HCT116 (cell line): ENCODE results near the gene CARD6. TPM values are rescaled to one million over a fixed set of nuclear protein-coding genes. Genes with fewer than 3 reads are reported as not detected.

Experiments
- ATAC-seq: fragments of 200-7000 bp; cut with Tn5 transposase; 2 replicates; pipeline ENCODE4 v1.9.1; 2020; ENCODE audit warnings: mild to moderate bottlenecking, moderate library complexity
- BruUV-seq: library from RNA; stranded (reverse); fragments of 400-500 nt; replicated peaks from 2 replicates; lab custom pipeline; 2021; lab: Mats Ljungman, UMichigan
- CTCF ChIA-PET: fragments of 300-600 bp; sonication (Branson Sonifier 250); formaldehyde crosslinking; loops from one replicate; lab custom pipeline; 2021; ENCODE audit warnings: antibody characterized with exemption; lab: Charles Lee
- POLR2A ChIA-PET: fragments of 300-600, 350-600 bp; sonication (Branson Sonifier 250); formaldehyde crosslinking; loops from one replicate; lab custom pipeline; 2021; ENCODE audit warnings: antibody characterized with exemption; lab: Charles Lee
- RAD21 ChIA-PET, 2 experiments: fragments of 300-600 bp; sonication (Branson Sonifier 250); formaldehyde crosslinking; loops; one replicate each; lab custom pipeline; 2023; ENCODE audit warnings: low total read pairs in 2 of 2; ENCODE audit not compliant: uncharacterized antibody in 2 of 2, unreplicated experiment in 2 of 2, low non-redundant PET in 1 of 2; lab: Charles Lee
- DNase-seq: peaks from one replicate; pipeline ENCODE4 v3.0.0-alpha.2; 2010; ENCODE audit warnings: low read depth, low spot score
- H2AFZ ChIP-seq: fragments of 200-600 bp; shearing (Covaris generic), sonication (generic); 2 replicates; pipeline ENCODE4 v1.6.1; 2017; ENCODE audit warnings: low read depth, mixed run types, mixed read lengths, antibody characterized with exemption, low read length; ENCODE audit not compliant: poor library complexity, severe bottlenecking
- H3K27ac ChIP-seq: 2 replicates; pipeline ENCODE4 v1.5.1; 2012; ENCODE audit warnings: low read depth, low read length
- H3K27me3 ChIP-seq: fragments of 200-600 bp; sonication (generic); 2 replicates; pipeline ENCODE4 v1.6.1; 2016; ENCODE audit warnings: mixed run types, low read length, mixed read lengths; ENCODE audit not compliant: insufficient read depth
- H3K36me3 ChIP-seq, 2 experiments: fragments of 200-500 bp in 1 of 2; fragments of 200-600 bp in 1 of 2; sonication (Bioruptor generic) in 1 of 2; sonication (generic) in 1 of 2; 2 replicates each; pipeline versions ENCODE4 v1.5.1 to v1.6.1; 2014 to 2016; ENCODE audit warnings: low read length in 2 of 2, inconsistent platforms in 1 of 2, mixed read lengths in 1 of 2, mixed run types in 1 of 2; ENCODE audit not compliant: insufficient read depth in 2 of 2, control insufficient read depth in 1 of 2
- H3K4me1 ChIP-seq, 2 experiments: fragments of 200-600 bp in 1 of 2; sonication (generic) in 1 of 2; 2 replicates each; pipeline versions ENCODE4 v1.5.1 to v1.6.1; 2012 to 2017; ENCODE audit warnings: low read length in 2 of 2, inconsistent platforms in 1 of 2, mild to moderate bottlenecking in 1 of 2, mixed read lengths in 1 of 2, mixed run types in 1 of 2, moderate library complexity in 1 of 2; ENCODE audit not compliant: insufficient read depth in 2 of 2, control insufficient read depth in 1 of 2
- H3K4me2 ChIP-seq: fragments of 200-600 bp; sonication (generic); 2 replicates; pipeline ENCODE4 v1.6.1; 2017; ENCODE audit warnings: mixed run types, low read length, mixed read lengths
- H3K4me3 ChIP-seq, 2 experiments: fragments of 200-600 bp in 1 of 2; sonication (generic) in 1 of 2; replicated peaks in 1 of 2; 2 replicates each; pipeline ENCODE4 v1.5.1; 2011 to 2016; ENCODE audit warnings: low read length in 2 of 2, control low read depth in 1 of 2, low read depth in 1 of 2, mild to moderate bottlenecking in 1 of 2, mixed read lengths in 1 of 2, mixed run types in 1 of 2
- H3K79me2 ChIP-seq: fragments of 200-600 bp; sonication (generic); 2 replicates; pipeline ENCODE4 v1.6.1; 2017; ENCODE audit warnings: mild to moderate bottlenecking, mixed run types, low read length, moderate library complexity, mixed read lengths; ENCODE audit not compliant: insufficient read depth
- H3K9ac ChIP-seq: fragments of 200-600 bp; sonication (generic); 2 replicates; pipeline ENCODE4 v1.6.1; 2016; ENCODE audit warnings: low read length, mixed read lengths
- H3K9me2 ChIP-seq: fragments of 200-600 bp; sonication (generic), shearing (Covaris generic); 2 replicates; pipeline ENCODE4 v1.6.1; 2017; ENCODE audit warnings: mixed run types, mild to moderate bottlenecking, moderate library complexity; ENCODE audit not compliant: insufficient read depth
- H3K9me3 ChIP-seq, 2 experiments: fragments of 200-500 bp in 1 of 2; fragments of 200-600 bp in 1 of 2; sonication (Bioruptor generic) in 1 of 2; sonication (generic) in 1 of 2; 2 replicates each; pipeline ENCODE4 v1.6.1; 2014 to 2017; ENCODE audit warnings: low read length in 2 of 2, mixed read lengths in 2 of 2, inconsistent platforms in 1 of 2, low read depth in 1 of 2, mild to moderate bottlenecking in 1 of 2, mixed run types in 1 of 2, moderate library complexity in 1 of 2; ENCODE audit not compliant: control insufficient read depth in 1 of 2, insufficient read depth in 1 of 2
- H4K20me1 ChIP-seq: fragments of 200-600 bp; sonication (generic), shearing (Covaris generic); 2 replicates; pipeline ENCODE4 v1.6.1; 2017; ENCODE audit warnings: mixed run types, mild to moderate bottlenecking, moderate library complexity; ENCODE audit not compliant: insufficient read depth
- EZH2phosphoT487 ChIP-seq: fragments of 200-600 bp; IDR thresholded peaks from 2 replicates; pipeline ENCODE4 v1.6.1; 2018; ENCODE audit warnings: antibody characterized with exemption, borderline replicate concordance
- FOSL1 ChIP-seq: IDR thresholded peaks from 2 replicates; pipeline ENCODE4 v1.6.1; 2012; ENCODE audit warnings: low read depth
- POLR2A ChIP-seq: IDR thresholded peaks from 2 replicates; pipeline ENCODE4 v1.7.0; 2011; ENCODE audit warnings: borderline replicate concordance; ENCODE audit not compliant: insufficient read depth, insufficient read length; ENCODE audit errors: extremely low read depth
- POLR2AphosphoS5 ChIP-seq: IDR thresholded peaks from 2 replicates; pipeline ENCODE4 v1.6.1; 2011; ENCODE audit warnings: mild to moderate bottlenecking, low read depth, low read length, moderate library complexity
- RAD21 ChIP-seq: IDR thresholded peaks from 2 replicates; pipeline ENCODE4 v1.6.1; 2012; ENCODE audit warnings: low read depth, mild to moderate bottlenecking
- SRF ChIP-seq: IDR thresholded peaks from 2 replicates; pipeline ENCODE4 v1.6.1; 2012; ENCODE audit warnings: low read depth
- YY1 ChIP-seq: IDR thresholded peaks from 2 replicates; pipeline ENCODE4 v1.6.1; 2011; ENCODE audit warnings: low read length, low read depth, moderate library complexity, mild to moderate bottlenecking; ENCODE audit not compliant: insufficient replicate concordance; ENCODE audit errors: extremely low read depth
- intact Hi-C: fragments of 100-400 bp; cut with micrococcal nuclease; formaldehyde crosslinking; loops from 2 replicates; pipeline ENCODE4 v1.10.0; 2022
- total RNA-seq: library from RNA; stranded (reverse); gene quantifications from one replicate; pipeline ENCODE4 v1.2.1, GENCODE V29; 2021; ENCODE audit not compliant: unreplicated experiment
- TF ChIP-seq, protein P1 (sequence below), 3 experiments: fragments of 200-600 bp in 1 of 3; sonication (generic) in 1 of 3; IDR thresholded peaks in 2 of 3; conservative IDR thresholded peaks in 1 of 3; 2 replicates each; pipeline ENCODE4 v1.5.1; 2012 to 2017; ENCODE audit warnings: low read depth in 2 of 3, low read length in 2 of 3, antibody characterized with exemption in 1 of 3, borderline replicate concordance in 1 of 3, control low read depth in 1 of 3, mild to moderate bottlenecking in 1 of 3, mixed read lengths in 1 of 3, mixed run types in 1 of 3, moderate library complexity in 1 of 3; ENCODE audit not compliant: insufficient read depth in 1 of 3
- TF ChIP-seq, protein P2 (sequence below): IDR thresholded peaks from 2 replicates; pipeline ENCODE4 v1.6.1; 2012

CARD6 gene
- total RNA-seq, 1 experiment from 2014 or later: not detected

DNA sequence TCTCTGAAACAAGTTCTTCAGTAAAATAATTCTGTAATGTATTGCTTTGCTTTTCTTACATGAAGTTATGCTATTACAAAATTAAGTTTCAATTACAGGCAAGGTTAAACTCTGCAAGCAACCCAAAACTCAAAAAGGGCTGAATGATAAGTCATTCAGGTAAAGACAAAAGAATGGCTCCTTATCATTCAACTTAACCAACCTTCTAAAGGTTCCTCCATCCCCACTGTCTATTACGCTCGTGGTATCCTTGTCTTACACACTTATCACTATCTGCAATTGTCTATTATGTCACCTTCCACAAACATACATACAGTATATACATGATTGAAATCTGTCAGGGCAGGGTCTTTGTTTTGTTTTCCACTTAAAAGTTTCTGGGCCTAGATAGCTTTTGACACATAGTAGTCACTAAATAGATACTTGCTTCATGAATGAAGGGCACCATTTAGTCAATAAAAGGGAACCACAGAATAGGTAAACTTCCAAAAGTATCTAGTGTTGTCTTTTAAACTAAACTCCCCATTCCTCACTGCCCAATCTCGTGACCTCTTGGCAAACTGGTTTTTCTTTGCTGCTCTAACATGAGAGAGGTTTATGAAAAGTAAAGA lies 13.0 kb upstream of the CARD6 start:
- Histone ChIP-seq H3K27ac (no peak overlapping the region), H3K9me3 (no peaks in the 10 kb centered on the region), H3K4me1 (peaks cover 2 to 10% of the 10 kb centered on the region in 2 experiments; a peak in 3 of 4 replicates), H4K20me1 (peaks cover 64% of the 10 kb centered on the region; the same call in 1 of the 2 replicates), H3K4me2 (no peak overlapping the region), H3K27me3 (no peaks in the 10 kb centered on the region), H3K4me3 (no peak overlapping the region), H2AFZ (no peak overlapping the region), H3K9me2 (no peaks in the 10 kb centered on the region), H3K79me2 (peaks cover 53% of the 10 kb centered on the region), H3K9ac (no peak overlapping the region), H3K36me3 (peaks cover 59 to 66% of the 10 kb centered on the region in 2 experiments)
- ChIA-PET CTCF (no interaction called here), RAD21 (no interaction called here), POLR2A (no interaction called here)
- TF ChIP-seq POLR2AphosphoS5 (peak; percentile 44), YY1 (no peak)
- BruUV-seq: no TSS peak
- no peak for DNase-seq
- intact Hi-C loops: no loop called here
- ATAC-seq: no peak

DNA sequence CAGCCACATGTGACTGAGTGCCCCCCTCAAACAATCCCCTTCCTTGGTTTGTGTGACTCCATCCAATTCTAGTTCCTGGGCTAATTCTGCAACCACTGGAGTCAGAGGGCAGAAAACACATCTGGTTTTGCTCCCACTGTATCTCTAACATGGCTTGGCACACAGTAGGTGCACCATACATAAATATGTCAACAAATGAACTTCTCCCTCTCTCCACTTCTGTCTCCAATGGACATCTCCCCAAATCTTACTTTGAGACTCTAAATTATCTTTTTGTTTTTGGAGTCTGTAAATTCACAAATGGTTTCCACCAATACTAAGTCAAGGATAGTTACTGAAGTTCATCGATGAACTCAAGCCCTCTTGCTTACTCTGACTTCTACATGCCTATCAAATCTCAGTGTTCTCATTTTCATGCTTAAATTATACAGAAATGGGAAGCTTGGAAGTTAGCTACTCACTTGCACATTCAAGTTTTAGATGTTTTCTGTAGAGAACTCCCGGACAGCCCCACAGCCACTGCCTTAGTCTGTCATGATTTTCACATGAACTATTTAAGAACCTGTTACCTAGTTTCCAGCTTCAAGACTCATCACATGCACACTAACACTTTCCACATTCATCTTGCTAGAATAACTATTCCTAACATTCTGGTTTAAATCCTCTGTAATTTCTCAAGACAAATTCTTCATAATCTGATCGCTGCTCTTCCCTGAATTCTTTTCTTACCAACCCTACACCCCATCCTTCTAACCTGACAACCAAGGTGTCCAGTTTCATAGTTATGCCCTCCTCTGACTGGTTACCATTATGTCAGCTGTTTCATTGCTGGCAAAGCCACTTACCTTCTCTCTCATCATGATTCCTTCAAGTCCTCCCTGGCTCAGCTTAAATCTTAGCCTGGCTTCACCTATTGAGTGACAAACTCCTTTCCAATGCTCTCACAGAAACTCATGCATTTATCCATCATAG lies 12.2 kb upstream of the CARD6 start:
- ChIA-PET CTCF (no interaction called here), RAD21 (interaction anchor here in 1 of 2 experiments (0.7 kb wide), 1 partner anchor 74 kb away, joined by 3 read pairs; no protein-coding TSS in a partner anchor), POLR2A (no interaction called here)
- Histone ChIP-seq H3K4me3 (no peak overlapping the region), H3K9ac (no peak overlapping the region), H3K27me3 (no peaks in the 10 kb centered on the region), H4K20me1 (peaks cover 71% of the 10 kb centered on the region; the same call in 1 of the 2 replicates), H3K36me3 (peaks cover 66 to 75% of the 10 kb centered on the region in 2 experiments), H3K4me1 (peaks cover 7 to 13% of the 10 kb centered on the region in 2 experiments; a peak in 3 of 4 replicates), H3K79me2 (peaks cover 61% of the 10 kb centered on the region), H3K9me2 (no peaks in the 10 kb centered on the region), H2AFZ (no peak overlapping the region), H3K4me2 (no peak overlapping the region), H3K9me3 (no peaks in the 10 kb centered on the region), H3K27ac (no peak overlapping the region)
- no TSS peak for BruUV-seq
- TF ChIP-seq, protein P1, sequence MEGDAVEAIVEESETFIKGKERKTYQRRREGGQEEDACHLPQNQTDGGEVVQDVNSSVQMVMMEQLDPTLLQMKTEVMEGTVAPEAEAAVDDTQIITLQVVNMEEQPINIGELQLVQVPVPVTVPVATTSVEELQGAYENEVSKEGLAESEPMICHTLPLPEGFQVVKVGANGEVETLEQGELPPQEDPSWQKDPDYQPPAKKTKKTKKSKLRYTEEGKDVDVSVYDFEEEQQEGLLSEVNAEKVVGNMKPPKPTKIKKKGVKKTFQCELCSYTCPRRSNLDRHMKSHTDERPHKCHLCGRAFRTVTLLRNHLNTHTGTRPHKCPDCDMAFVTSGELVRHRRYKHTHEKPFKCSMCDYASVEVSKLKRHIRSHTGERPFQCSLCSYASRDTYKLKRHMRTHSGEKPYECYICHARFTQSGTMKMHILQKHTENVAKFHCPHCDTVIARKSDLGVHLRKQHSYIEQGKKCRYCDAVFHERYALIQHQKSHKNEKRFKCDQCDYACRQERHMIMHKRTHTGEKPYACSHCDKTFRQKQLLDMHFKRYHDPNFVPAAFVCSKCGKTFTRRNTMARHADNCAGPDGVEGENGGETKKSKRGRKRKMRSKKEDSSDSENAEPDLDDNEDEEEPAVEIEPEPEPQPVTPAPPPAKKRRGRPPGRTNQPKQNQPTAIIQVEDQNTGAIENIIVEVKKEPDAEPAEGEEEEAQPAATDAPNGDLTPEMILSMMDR (IDR thresholded peaks at IDR 0.05 in 2 of 3, conservative IDR thresholded peaks at IDR 0.05 in 1 of 3; ENCODE audit: borderline replicate concordance in 1 of 3, insufficient read depth in 1 of 3, low read depth in 2 of 3, low read length in 2 of 3): no peak
- no peak for TF ChIP-seq SRF
- TF ChIP-seq RAD21: no peak
- TF ChIP-seq POLR2AphosphoS5: no peak
- TF ChIP-seq EZH2phosphoT487: no peak
- TF ChIP-seq POLR2A: no peak
- TF ChIP-seq, protein P2, sequence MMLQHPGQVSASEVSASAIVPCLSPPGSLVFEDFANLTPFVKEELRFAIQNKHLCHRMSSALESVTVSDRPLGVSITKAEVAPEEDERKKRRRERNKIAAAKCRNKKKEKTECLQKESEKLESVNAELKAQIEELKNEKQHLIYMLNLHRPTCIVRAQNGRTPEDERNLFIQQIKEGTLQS: no peak
- TF ChIP-seq FOSL1: no peak
- peak; percentile 17; the same call in 1 of the 2 replicates for ATAC-seq
- no peak for DNase-seq
- intact Hi-C loops: no loop called here
